Measurements from ENCODE around the gene ACP3. TPM values are rescaled to one million over a fixed set of nuclear protein-coding genes. Genes with fewer than 3 reads are reported as not detected.

The ACP3 gene
- total RNA-seq, 3 donors from 2014 or later, result 6.9 to 27.5 (median 9.6) TPM

DNA sequence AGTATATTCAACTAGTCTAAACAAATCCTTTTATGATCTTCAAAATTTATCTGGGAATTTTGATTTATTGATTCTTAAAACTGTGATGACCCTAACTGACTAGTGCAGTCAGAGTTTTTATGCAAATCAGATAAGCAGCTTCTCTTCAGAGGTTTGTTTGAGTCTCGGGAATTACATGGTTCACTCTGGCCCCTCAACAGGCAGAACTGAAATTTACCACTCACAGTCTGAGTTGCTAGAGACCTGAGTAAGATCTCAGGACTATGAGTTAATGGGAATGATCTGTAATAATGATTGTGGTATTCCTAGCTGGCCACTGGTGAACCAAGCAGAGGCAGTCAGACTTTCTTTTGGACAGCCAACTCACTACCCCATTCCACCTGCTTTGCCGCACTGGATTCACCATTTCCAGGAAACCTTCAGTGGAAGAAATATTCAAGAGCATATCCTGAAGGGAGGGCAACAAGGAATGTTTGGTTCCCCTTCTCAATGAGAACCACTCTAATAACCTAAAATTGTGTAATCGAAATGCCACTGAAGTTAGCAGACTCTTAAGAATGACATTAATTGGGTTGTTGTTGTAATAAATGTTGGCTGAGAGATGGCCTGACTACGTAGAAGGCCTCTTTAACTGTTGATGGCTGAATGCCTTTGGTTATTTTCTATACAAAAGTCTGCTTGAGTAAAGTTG, 88.5 kb downstream of the ACP3 start:
- intact Hi-C loops (cut with DNase I, micrococcal nuclease), result loop anchor here in 1 of 2 donors (10.0 kb wide), 1 partner anchor 51 kb away; no protein-coding TSS in a partner anchor
- H3K9me3 ChIP-seq, result no peaks in the 10 kb centered on the region
- no peak for DNase-seq
- no peak for ATAC-seq
- H3K4me1 ChIP-seq (ENCODE audit: low read depth), result no peaks in the 10 kb centered on the region
- no peak overlapping the region for H3K4me3 ChIP-seq
- no peaks in the 10 kb centered on the region for H3K36me3 ChIP-seq (ENCODE audit: low read depth)
- TF ChIP-seq, protein P1, sequence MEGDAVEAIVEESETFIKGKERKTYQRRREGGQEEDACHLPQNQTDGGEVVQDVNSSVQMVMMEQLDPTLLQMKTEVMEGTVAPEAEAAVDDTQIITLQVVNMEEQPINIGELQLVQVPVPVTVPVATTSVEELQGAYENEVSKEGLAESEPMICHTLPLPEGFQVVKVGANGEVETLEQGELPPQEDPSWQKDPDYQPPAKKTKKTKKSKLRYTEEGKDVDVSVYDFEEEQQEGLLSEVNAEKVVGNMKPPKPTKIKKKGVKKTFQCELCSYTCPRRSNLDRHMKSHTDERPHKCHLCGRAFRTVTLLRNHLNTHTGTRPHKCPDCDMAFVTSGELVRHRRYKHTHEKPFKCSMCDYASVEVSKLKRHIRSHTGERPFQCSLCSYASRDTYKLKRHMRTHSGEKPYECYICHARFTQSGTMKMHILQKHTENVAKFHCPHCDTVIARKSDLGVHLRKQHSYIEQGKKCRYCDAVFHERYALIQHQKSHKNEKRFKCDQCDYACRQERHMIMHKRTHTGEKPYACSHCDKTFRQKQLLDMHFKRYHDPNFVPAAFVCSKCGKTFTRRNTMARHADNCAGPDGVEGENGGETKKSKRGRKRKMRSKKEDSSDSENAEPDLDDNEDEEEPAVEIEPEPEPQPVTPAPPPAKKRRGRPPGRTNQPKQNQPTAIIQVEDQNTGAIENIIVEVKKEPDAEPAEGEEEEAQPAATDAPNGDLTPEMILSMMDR (IDR thresholded peaks at IDR 0.05), result no peak

DNA sequence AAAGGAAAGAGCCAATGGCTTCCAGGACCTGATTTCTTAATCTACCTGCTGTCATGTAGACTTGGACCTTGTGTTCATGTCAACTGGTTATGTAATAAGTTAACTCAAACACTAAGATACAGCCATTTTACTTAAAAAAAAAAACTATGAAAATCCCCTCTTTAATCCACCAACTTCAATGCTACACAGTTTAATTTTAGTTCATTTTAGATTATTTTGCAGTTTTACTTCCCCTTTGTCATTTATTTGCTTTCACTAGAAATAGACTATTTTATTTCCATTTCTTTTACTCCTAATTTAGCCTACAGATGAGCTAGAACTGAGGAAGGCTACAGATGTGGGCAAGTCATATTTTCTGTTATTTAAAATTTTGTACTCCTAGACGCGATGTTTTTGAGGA, 89.4 kb downstream of the ACP3 start:
- no peaks in the 10 kb centered on the region for H3K36me3 ChIP-seq (ENCODE audit: low read depth)
- TF ChIP-seq, protein P1 (IDR thresholded peaks at IDR 0.05), result no peak
- intact Hi-C loops (cut with DNase I, micrococcal nuclease), result loop anchor here in 1 of 2 donors (10.0 kb wide), 1 partner anchor 52 kb away; no protein-coding TSS in a partner anchor
- H3K4me3 ChIP-seq, result no peak overlapping the region
- no peaks in the 10 kb centered on the region for H3K9me3 ChIP-seq
- H3K4me1 ChIP-seq (ENCODE audit: low read depth), result no peaks in the 10 kb centered on the region
- DNase-seq (no peak), ATAC-seq (no peak)

DNA sequence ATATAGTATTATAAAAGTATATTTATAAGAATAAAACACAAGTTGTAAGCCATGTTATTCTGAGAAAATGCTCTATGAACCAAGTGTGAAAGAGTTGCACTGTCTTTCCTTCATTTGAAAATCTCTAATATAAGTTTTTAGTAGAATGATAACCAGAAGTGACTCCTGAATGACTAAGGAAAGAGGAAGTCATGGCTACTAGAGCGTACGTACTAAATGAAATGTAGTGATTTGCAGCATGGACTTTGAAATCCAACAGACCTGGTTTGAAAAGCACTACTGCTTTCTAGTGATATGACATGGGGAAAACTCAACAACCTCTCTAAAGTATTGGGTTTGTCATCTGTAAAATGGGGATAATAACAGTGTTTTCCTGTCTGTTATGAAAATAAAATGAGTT, 89.8 kb downstream of the ACP3 start:
- intact Hi-C loops (cut with DNase I, micrococcal nuclease), result loop anchor here in 1 of 2 donors (10.0 kb wide), 1 partner anchor 52 kb away; no protein-coding TSS in a partner anchor
- DNase-seq (no peak), ATAC-seq (no peak)
- Histone ChIP-seq H3K9me3 (no peaks in the 10 kb centered on the region), H3K4me3 (no peak overlapping the region), H3K4me1 (ENCODE audit: low read depth) (no peaks in the 10 kb centered on the region), H3K36me3 (ENCODE audit: low read depth) (no peaks in the 10 kb centered on the region)
- TF ChIP-seq, protein P1 (IDR thresholded peaks at IDR 0.05), result no peak

Other genes with a start within 250 kb of the ACP3 start
- 10 to 100 TPM; 47.6 to 62.0 (median 60.4) TPM for gene DNAJC13, start 100.1 kb downstream of the ACP3 start, total RNA-seq